Naive thymus-derived CD4-positive, alpha-beta T cell (primary cell): ENCODE results near the gene STRIP1. TPM values are rescaled to one million over a fixed set of nuclear protein-coding genes. Genes with fewer than 3 reads are reported as not detected.
A peak's percentile ranks its signal among the peaks of the same experiment; 100 is the strongest.

Source experiments
- ATAC-seq: fragments of 150-1000 bp; cut with Tn5 transposase; 2 replicates; pipeline ENCODE4 v1.10.0; 2021; ENCODE audit warnings: mild to moderate bottlenecking, moderate library complexity
- CTCF ChIA-PET: fragments of 350-600 bp; sonication (Branson Sonifier 250); formaldehyde crosslinking; loops from one replicate; lab custom pipeline; 2021; ENCODE audit warnings: antibody characterized with exemption; lab: Charles Lee
- POLR2A ChIA-PET: fragments of 350-600 bp; sonication (Branson Sonifier 250); formaldehyde crosslinking; loops from one replicate; lab custom pipeline; 2021; ENCODE audit warnings: antibody characterized with exemption, inconsistent platforms; lab: Charles Lee
- DNase-seq, 9 donors: peaks; one replicate each; pipeline versions ENCODE4 v3.0.0 to v3.0.0-alpha.2; 2020 to 2022; ENCODE audit warnings: mixed read lengths in 1 of 9
- H3K27ac ChIP-seq: one replicate; pipeline ENCODE4 v1.7.0; 2013; ENCODE audit warnings: mild to moderate bottlenecking, low read depth, low read length, moderate library complexity
- H3K27me3 ChIP-seq, 2 donors: one replicate each; pipeline ENCODE4 v1.7.0; 2013; ENCODE audit warnings: low read length in 2 of 2, mild to moderate bottlenecking in 2 of 2, moderate library complexity in 2 of 2; ENCODE audit not compliant: control insufficient read depth in 2 of 2, insufficient read depth in 2 of 2
- H3K36me3 ChIP-seq, 3 experiments: 1 replicate in 2 of 3; 2 replicates in 1 of 3; pipeline ENCODE4 v1.7.0; 2013; ENCODE audit warnings: low read length in 3 of 3, mild to moderate bottlenecking in 3 of 3, moderate library complexity in 1 of 3; ENCODE audit not compliant: insufficient read depth in 3 of 3, control insufficient read depth in 2 of 3
- H3K4me1 ChIP-seq, 2 donors: one replicate each; pipeline ENCODE4 v1.7.0; 2013; ENCODE audit warnings: low read length in 2 of 2, mild to moderate bottlenecking in 2 of 2, moderate library complexity in 1 of 2; ENCODE audit not compliant: control insufficient read depth in 2 of 2, insufficient read depth in 2 of 2
- H3K4me3 ChIP-seq: 2 replicates; pipeline ENCODE4 v1.7.0; 2013; ENCODE audit warnings: mild to moderate bottlenecking, low read length
- H3K9me3 ChIP-seq, 3 experiments: 1 replicate in 2 of 3; 2 replicates in 1 of 3; pipeline ENCODE4 v1.7.0; 2013; ENCODE audit warnings: low read length in 3 of 3; ENCODE audit not compliant: control insufficient read depth in 2 of 3
- H3K27ac Mint-ChIP-seq, 9 donors: one replicate each; pipeline ENCODE4 v1.8.0; 2020 to 2022; ENCODE audit warnings: mixed read lengths in 9 of 9, mild to moderate bottlenecking in 8 of 9, moderate library complexity in 5 of 9, inconsistent platforms in 2 of 9
- H3K27me3 Mint-ChIP-seq, 5 donors: one replicate each; pipeline ENCODE4 v1.8.0; 2021 to 2022; ENCODE audit warnings: mixed read lengths in 5 of 5, mild to moderate bottlenecking in 1 of 5
- H3K36me3 Mint-ChIP-seq, 5 donors: one replicate each; pipeline ENCODE4 v1.8.0; 2020 to 2022; ENCODE audit warnings: mixed read lengths in 5 of 5, mild to moderate bottlenecking in 3 of 5, inconsistent platforms in 1 of 5
- H3K4me1 Mint-ChIP-seq, 7 donors: one replicate each; pipeline ENCODE4 v1.8.0; 2020 to 2022; ENCODE audit warnings: mixed read lengths in 7 of 7, mild to moderate bottlenecking in 3 of 7, inconsistent platforms in 1 of 7
- H3K4me3 Mint-ChIP-seq, 10 donors: one replicate each; pipeline ENCODE4 v1.8.0; 2020 to 2022; ENCODE audit warnings: mild to moderate bottlenecking in 10 of 10, mixed read lengths in 10 of 10, moderate library complexity in 6 of 10, inconsistent platforms in 2 of 10
- H3K9me3 Mint-ChIP-seq, 11 donors: one replicate each; pipeline ENCODE4 v1.8.0; 2020 to 2022; ENCODE audit warnings: mixed read lengths in 11 of 11, mild to moderate bottlenecking in 4 of 11, inconsistent platforms in 1 of 11, moderate library complexity in 1 of 11
- intact Hi-C, 2 donors: fragments of 100-400 bp; cut with micrococcal nuclease; formaldehyde crosslinking; loops; one replicate each; pipeline ENCODE4 v1.15.1; 2023
- polyA plus RNA-seq, 2 donors: library from polyadenylated mRNA; unstranded; fragments of 300-500 nt; fragmentation: Illumina TruSeq; gene quantifications; one replicate each; pipeline ENCODE4 v1.2.3, GENCODE V29; 2021
- total RNA-seq, 6 experiments: library from RNA in 5 of 6; stranded (reverse) in 5 of 6; gene quantifications; 1 replicate in 5 of 6; 2 replicates in 1 of 6; pipeline ENCODE4 v1.2.3 and lab custom pipeline; 2021 to 2026

STRIP1 gene
- total and polyA plus RNA-seq, 7 experiments from 2014 or later = 21.4 to 83.9 (median 65.7) TPM

DNA sequence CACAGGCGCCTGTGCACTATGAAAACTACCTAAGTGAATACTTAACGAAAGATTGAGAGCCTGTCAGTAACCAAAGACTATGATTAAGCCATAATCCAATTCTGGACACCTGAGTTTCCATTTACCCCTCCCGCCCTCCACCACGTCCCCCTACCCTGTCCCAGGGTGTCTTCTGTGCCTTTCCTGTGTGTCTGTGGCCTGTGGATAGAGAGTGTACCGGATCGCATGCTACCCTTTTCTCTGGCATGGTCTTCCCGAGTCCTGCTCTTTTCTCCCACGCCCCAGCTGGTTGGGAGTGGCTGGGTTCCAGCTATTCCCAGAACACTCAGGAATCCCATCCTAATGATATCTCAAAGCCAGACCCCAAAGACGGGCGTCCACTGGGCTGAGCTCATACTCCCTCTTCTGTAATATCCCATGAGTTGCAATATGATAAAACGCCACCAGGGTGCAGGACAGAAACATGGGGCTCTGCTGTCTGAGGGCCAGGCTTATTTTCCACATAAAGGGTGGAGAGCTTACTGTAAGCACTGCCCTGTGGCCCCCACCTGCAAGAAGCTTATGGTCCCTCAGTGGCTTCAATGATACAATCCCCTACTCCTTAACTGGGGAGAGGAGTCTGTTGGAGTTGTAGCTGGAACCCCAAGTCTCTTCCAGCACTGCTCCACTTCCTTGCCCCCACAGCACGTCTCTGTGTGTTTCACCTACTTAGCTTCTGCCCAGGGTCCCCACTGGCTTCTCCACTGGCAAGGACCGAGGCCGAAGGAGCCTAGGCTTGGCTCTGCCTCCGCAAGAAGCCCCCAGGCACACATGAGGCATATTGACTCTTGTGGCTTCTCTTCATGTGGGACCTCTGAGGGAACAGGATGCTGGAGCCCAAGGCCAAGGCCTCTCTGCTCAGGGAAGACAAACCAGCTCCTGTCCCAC lies 53.7 kb downstream of the STRIP1 start:
- no peaks in the 10 kb centered on the region for H3K9me3 Mint-ChIP-seq
- DNase-seq = peak in 7 of 9 donors; percentile 28 to 49 (median 35)
- Histone ChIP-seq H3K4me3 (no peak overlapping the region), H3K9me3 (no peaks in the 10 kb centered on the region), H3K27ac (no peak overlapping the region), H3K4me1 (no peaks in the 10 kb centered on the region), H3K27me3 (peaks cover 0 to 10% of the 10 kb centered on the region in 2 donors), H3K36me3 (no peaks in the 10 kb centered on the region)
- peak; percentile 73 for ATAC-seq
- H3K27ac Mint-ChIP-seq = peak overlapping the region in 1 of 9 donors; percentile 13
- H3K27me3 Mint-ChIP-seq = peaks cover 37 to 68% (median 50%) of the 10 kb centered on the region in 5 donors
- no peaks in the 10 kb centered on the region for H3K36me3 Mint-ChIP-seq
- intact Hi-C loops = loop anchor here (1.0 kb wide), 1 partner anchor 18 kb away; no protein-coding TSS in a partner anchor
- peaks cover 6 to 19% (median 11%) of the 10 kb centered on the region in 7 donors for H3K4me1 Mint-ChIP-seq
- H3K4me3 Mint-ChIP-seq = no peak overlapping the region
- ChIA-PET POLR2A (interaction anchor here (0.6 kb wide), 1 partner anchor 1012 kb away, joined by 3 read pairs; no protein-coding TSS in a partner anchor), CTCF (interaction anchor here (0.6 to 1.8 kb wide), 9 partner anchors 12 to 408 kb away, joined by 3 to 16 read pairs (median 4); no protein-coding TSS in a partner anchor)

DNA sequence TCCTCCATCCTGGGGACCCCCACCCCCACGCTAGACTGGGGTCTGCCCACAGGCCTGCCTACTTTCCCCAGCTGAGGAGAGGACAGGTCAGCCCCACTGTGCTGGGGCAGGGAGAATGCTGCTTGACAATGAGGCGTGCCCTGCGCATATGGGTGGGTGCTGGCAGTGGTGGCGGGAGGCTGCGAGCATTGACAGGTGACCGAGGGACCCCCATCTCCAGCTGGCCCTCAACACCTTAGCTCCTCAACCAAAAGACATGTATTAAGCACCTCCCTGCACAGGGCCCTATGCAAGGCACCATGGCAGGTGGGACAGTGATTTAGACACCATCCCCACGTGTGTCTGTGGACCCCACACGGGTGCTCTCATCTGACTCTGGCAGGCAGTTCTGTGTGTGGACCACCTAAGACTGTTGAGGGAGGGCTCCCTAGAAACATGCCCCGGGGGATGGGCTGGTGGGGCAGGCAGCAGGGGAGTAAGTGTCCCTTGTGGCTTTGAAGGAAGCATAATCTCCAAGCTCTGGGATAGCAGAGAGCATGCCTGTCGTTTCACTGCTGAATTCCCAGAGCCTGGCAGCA lies 54.4 kb downstream of the STRIP1 start:
- ChIA-PET POLR2A (no interaction called here), CTCF (interaction anchor here (0.6 to 1.8 kb wide), 8 partner anchors 11 to 407 kb away, joined by 3 to 16 read pairs (median 4); no protein-coding TSS in a partner anchor)
- DNase-seq (no peak), ATAC-seq (no peak)
- Mint-ChIP-seq H3K36me3 (no peaks in the 10 kb centered on the region), H3K27me3 (peaks cover 30 to 65% (median 42%) of the 10 kb centered on the region in 5 donors), H3K4me1 (peaks cover 0 to 11% (median 4%) of the 10 kb centered on the region in 7 donors), H3K9me3 (no peaks in the 10 kb centered on the region), H3K4me3 (no peak overlapping the region), H3K27ac (no peak overlapping the region)
- Histone ChIP-seq H3K4me1 (no peaks in the 10 kb centered on the region), H3K27ac (no peak overlapping the region), H3K4me3 (no peak overlapping the region), H3K36me3 (no peaks in the 10 kb centered on the region), H3K27me3 (peaks cover 0 to 4% of the 10 kb centered on the region in 2 donors), H3K9me3 (no peaks in the 10 kb centered on the region)
- intact Hi-C loops = loop anchor here (1.0 kb wide), 1 partner anchor 17 kb away; no protein-coding TSS in a partner anchor

DNA sequence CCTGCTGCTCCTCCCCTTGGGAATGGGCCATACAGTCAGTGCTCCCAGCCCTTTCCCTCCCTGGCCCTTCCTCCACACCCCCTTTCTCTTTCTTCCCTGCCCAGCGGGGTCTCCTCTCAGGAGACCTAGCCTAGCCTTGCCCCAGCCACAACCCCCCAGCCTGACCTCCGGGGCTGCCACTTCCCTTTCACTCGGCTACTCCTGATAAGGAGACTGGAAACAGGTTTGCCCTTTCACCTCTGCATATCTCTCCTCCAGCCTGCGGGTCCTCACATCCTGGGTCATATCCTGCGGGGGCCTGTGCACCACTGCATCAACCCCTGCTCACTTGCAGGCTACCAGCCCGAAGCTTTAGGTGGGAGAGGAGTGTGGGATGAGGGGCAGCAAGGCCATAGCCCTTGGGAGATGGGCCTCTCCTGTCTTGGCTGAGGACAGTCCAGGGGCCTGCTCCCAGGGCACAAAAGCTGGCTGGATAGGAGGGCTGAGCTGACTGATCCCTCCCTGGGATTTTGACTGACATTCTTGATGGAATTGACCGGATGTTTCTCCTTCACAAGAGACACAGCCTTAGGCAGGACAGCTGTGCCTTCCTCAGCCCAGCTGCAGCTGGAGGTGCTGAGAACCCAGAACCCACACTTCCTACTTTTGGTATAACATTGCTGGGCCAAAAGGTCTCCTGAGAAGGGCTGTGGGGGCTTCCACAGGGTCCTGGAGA lies 55.3 kb downstream of the STRIP1 start:
- no peak overlapping the region for H3K4me3 Mint-ChIP-seq
- ChIA-PET CTCF (interaction anchor here (0.7 kb wide), 1 partner anchor 15 kb away, joined by 3 read pairs; no protein-coding TSS in a partner anchor), POLR2A (no interaction called here)
- peaks cover 0 to 4% of the 10 kb centered on the region in 2 donors for H3K27me3 ChIP-seq
- DNase-seq (no peak), ATAC-seq (no peak)
- intact Hi-C loops = no loop called here
- no peaks in the 10 kb centered on the region for H3K9me3 Mint-ChIP-seq
- H3K27ac ChIP-seq = no peak overlapping the region
- H3K4me1 Mint-ChIP-seq = peaks cover 0 to 7% (median 2%) of the 10 kb centered on the region in 7 donors
- no peak overlapping the region for H3K4me3 ChIP-seq
- H3K27me3 Mint-ChIP-seq = peaks cover 28 to 63% (median 37%) of the 10 kb centered on the region in 5 donors
- H3K4me1 ChIP-seq = no peaks in the 10 kb centered on the region
- no peaks in the 10 kb centered on the region for H3K36me3 ChIP-seq
- H3K36me3 Mint-ChIP-seq = no peaks in the 10 kb centered on the region
- H3K27ac Mint-ChIP-seq = no peak overlapping the region
- H3K9me3 ChIP-seq = no peaks in the 10 kb centered on the region

DNA sequence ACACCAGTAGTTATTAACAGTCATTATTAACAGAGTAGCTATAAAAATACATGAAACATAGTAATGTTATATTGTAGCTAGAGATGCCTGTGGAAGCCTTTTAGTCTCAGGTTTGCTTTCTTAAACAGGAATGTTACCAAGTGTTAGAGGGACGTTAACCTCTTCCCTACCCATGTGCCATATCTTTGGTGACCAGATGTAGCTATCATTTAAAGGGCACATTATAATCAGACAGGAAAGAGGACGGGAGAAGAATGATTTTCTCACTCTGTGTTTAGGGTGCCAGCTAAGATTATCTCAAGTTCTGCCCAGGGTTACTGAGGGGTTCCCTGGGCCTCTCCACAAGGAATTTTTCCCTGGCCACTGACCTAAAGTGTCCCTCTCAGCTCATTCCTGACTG lies 57.0 kb downstream of the STRIP1 start:
- ATAC-seq = no peak
- ChIA-PET POLR2A (interaction anchor here (0.9 kb wide), 1 partner anchor 10 kb away, joined by 4 read pairs; no protein-coding TSS in a partner anchor), CTCF (no interaction called here)
- peaks cover 17 to 53% (median 32%) of the 10 kb centered on the region in 5 donors for H3K27me3 Mint-ChIP-seq
- H3K9me3 Mint-ChIP-seq = no peaks in the 10 kb centered on the region
- Histone ChIP-seq H3K36me3 (no peaks in the 10 kb centered on the region), H3K27me3 (no peaks in the 10 kb centered on the region), H3K9me3 (no peaks in the 10 kb centered on the region), H3K27ac (no peak overlapping the region), H3K4me3 (no peak overlapping the region), H3K4me1 (no peaks in the 10 kb centered on the region)
- H3K4me1 Mint-ChIP-seq = peaks cover 0 to 8% (median 0%) of the 10 kb centered on the region in 7 donors
- no peak for DNase-seq
- intact Hi-C loops = no loop called here
- H3K36me3 Mint-ChIP-seq = no peaks in the 10 kb centered on the region
- H3K27ac Mint-ChIP-seq = no peak overlapping the region
- H3K4me3 Mint-ChIP-seq = no peak overlapping the region

DNA sequence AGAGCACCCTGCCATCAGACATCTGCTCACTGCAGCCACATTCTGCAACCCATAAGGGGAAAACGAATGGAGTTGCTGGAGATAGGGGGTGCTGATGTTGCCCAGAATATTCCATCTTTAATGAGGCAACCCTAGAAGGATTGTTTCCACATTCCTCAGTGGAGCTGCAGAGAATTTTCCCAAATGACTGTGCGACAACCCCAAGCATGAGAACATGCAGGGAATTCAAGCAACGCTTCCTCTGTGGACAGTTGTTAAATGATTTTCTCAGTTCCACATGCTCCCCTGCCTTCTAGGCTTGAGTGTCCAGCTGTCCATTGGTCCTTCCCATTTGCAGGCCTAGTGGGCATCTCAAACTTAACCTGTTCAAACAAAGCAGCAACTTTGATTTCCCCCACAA lies 57.4 kb downstream of the STRIP1 start:
- DNase-seq (no peak), ATAC-seq (no peak)
- Mint-ChIP-seq H3K9me3 (no peaks in the 10 kb centered on the region), H3K4me3 (no peak overlapping the region), H3K36me3 (no peaks in the 10 kb centered on the region), H3K4me1 (peaks cover 0 to 8% (median 0%) of the 10 kb centered on the region in 7 donors), H3K27me3 (peaks cover 13 to 53% (median 30%) of the 10 kb centered on the region in 5 donors), H3K27ac (no peak overlapping the region)
- Histone ChIP-seq H3K9me3 (no peaks in the 10 kb centered on the region), H3K4me1 (no peaks in the 10 kb centered on the region), H3K27ac (no peak overlapping the region), H3K4me3 (no peak overlapping the region), H3K27me3 (no peaks in the 10 kb centered on the region), H3K36me3 (no peaks in the 10 kb centered on the region)
- intact Hi-C loops = no loop called here
- CTCF ChIA-PET = interaction anchor here (1.1 kb wide), 1 partner anchor 8 kb away, joined by 5 read pairs; no protein-coding TSS in a partner anchor
- POLR2A ChIA-PET = no interaction called here

DNA sequence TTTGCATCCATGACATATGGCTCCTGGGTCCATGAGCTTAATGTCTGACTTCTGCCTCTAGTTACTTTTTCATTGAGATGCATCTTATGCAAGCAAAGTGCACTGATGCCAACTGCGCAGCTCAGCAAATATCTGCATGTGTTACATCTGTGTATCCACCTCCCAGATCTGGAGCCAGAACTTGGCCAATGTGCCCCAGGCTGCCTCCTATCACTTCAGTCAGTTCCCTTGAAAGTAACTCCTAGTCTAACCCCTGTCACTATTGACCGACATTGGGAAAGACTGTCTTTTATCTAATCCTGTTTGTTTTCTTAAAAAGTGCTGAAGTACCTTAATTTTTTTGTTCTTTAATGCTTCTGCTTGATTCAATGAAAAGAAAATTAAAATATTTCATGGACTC lies 58.6 kb downstream of the STRIP1 start:
- POLR2A ChIA-PET = no interaction called here
- no peaks in the 10 kb centered on the region for H3K27me3 ChIP-seq
- H3K36me3 Mint-ChIP-seq = no peaks in the 10 kb centered on the region
- no peaks in the 10 kb centered on the region for H3K36me3 ChIP-seq
- H3K9me3 Mint-ChIP-seq = no peaks in the 10 kb centered on the region
- DNase-seq (no peak), ATAC-seq (no peak)
- CTCF ChIA-PET = interaction anchor here (0.7 to 1.1 kb wide), 2 partner anchors 9 to 11 kb away, joined by 3 to 5 read pairs; no protein-coding TSS in a partner anchor
- no peaks in the 10 kb centered on the region for H3K9me3 ChIP-seq
- H3K27me3 Mint-ChIP-seq = peaks cover 6 to 45% (median 24%) of the 10 kb centered on the region in 5 donors
- no peak overlapping the region for H3K27ac Mint-ChIP-seq
- H3K4me1 ChIP-seq = no peaks in the 10 kb centered on the region
- peaks cover 0 to 4% (median 0%) of the 10 kb centered on the region in 7 donors for H3K4me1 Mint-ChIP-seq
- no peak overlapping the region for H3K27ac ChIP-seq
- intact Hi-C loops = no loop called here
- H3K4me3 ChIP-seq = no peak overlapping the region
- H3K4me3 Mint-ChIP-seq = no peak overlapping the region
